ENCODE data around the gene ZC3HAV1.
"Not testable (repeated sequence)": the region's sequence is repeated elsewhere in the genome, so short reads cannot be mapped to it uniquely, and the experiment has no call there.

The ZC3HAV1 gene

GRCh38 chr7:139081584-139081983 is 27.9 kb downstream of the ZC3HAV1 start:
- no peak for DNase-seq

- DNase-seq = no peak
These were observed 28.6 kb downstream of the ZC3HAV1 start for GRCh38 chr7:139080905-139081304.

- DNase-seq = no peak
These were observed 29.7 kb downstream of the ZC3HAV1 start for GRCh38 chr7:139079861-139080260.

GRCh38 chr7:139078911-139079310 is 30.6 kb downstream of the ZC3HAV1 start:
- DNase-seq = no peak

GRCh38 chr7:139078399-139078798 is 31.1 kb downstream of the ZC3HAV1 start:
- DNase-seq = no peak

- not testable (repeated sequence) for DNase-seq
These were observed 31.8 kb downstream of the ZC3HAV1 start for GRCh38 chr7:139077706-139078105.

DNA sequence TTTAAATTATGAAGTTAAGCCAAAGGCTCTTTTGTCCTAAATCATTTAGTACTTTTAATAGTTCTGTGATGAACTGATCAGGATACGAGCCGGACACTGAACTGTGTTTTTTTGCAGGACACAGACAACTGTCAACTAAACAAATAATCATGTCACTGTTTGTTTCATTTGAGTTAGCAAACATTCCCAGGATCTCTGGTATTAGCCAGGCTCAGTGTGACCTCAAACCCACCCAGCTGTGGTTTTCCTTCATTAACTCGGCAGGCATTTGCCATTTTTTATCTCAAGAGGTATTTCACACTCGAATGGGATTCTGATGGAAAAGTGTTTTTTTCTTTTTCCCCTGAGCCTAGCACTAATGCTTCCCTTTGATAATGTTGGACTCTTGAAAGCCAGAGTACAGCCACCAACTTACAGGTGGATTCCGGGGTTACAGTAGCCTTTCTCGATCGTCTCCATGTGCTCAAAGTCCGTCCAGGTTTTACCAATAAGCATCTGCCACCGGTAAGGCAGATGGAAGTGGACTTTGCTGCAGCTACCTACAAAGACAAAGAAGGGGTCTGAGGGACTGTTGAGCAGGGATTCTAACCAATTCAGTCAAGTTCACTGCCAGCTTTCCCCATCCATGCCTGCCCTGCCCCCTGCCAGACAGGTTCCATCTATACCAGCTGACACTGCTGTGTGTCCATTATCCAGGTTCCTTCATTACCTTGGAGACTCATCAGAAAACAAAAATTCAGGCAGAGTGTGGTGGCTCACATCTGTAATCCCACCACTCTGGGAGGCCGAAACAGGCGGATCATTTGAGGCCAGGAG is 33.4 kb downstream of the ZC3HAV1 start:
- no peak for DNase-seq

DNA sequence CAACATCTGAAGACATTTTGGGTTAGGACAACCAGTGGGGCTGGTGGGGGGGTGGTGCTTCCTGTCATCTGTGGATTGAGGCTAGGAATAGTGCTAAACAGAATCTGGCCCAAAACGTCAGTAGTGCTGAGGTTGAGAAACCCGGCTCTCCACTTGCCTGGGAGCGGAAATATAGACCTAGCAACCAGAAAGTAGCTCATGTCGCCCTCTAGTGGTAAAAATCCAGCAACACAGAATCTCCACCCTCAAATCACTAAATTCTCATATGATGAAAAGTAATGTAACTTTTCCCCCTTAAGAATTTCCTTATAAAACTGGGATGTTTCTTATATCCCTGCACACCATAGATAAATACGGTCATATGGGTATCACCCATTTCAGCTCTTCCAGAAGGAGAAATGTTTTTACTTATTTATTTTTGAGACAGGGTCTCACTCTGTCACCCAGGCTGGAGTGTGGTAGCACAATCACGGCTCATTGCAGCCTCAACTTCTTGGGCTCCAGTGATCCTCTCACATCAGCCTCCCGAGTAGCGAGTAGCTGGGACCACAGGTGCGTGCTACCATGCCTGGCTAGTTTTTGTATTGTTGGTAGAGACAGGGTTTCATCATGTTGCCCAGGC is 34.4 kb downstream of the ZC3HAV1 start:
- DNase-seq = peak; percentile 53

DNA sequence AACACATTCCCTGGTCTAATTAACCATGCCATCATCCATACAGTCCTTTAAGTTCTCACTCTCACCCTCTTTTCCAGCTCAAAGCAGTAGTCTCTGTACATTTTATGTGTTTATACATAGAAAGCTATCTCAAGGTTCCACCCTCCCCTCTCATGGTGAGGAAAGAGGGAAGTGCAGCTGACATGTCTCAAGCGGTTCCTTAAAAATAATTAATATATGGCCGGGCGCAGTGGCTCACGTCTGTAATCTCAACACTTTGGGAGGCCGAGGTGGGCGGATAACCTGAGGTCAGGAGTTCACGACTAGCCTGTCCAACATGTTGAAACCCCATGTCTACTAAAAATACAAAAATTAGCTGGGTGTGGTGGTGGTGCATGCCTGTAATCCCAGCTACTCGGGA is 36.7 kb downstream of the ZC3HAV1 start:
- DNase-seq = no peak

DNA sequence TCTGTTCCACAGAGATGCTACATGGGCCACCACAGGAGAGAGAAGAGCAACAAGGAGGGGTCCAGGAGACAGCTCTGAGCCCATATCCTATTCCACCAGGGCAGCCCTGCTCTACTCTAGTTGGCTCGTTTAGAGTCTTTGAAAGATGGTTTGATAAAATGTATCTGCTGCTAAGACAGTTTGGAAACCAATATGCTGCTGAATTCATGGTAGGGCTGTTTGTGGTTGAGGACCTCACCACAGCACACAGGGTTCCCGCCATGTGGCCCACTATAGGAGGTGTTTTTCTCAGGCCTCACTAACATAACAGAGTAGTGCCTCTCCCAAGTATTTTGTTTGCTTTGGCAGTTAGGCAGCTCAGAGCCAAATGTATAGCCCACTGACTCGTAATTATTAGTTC is 37.8 kb downstream of the ZC3HAV1 start:
- no peak for DNase-seq

DNA sequence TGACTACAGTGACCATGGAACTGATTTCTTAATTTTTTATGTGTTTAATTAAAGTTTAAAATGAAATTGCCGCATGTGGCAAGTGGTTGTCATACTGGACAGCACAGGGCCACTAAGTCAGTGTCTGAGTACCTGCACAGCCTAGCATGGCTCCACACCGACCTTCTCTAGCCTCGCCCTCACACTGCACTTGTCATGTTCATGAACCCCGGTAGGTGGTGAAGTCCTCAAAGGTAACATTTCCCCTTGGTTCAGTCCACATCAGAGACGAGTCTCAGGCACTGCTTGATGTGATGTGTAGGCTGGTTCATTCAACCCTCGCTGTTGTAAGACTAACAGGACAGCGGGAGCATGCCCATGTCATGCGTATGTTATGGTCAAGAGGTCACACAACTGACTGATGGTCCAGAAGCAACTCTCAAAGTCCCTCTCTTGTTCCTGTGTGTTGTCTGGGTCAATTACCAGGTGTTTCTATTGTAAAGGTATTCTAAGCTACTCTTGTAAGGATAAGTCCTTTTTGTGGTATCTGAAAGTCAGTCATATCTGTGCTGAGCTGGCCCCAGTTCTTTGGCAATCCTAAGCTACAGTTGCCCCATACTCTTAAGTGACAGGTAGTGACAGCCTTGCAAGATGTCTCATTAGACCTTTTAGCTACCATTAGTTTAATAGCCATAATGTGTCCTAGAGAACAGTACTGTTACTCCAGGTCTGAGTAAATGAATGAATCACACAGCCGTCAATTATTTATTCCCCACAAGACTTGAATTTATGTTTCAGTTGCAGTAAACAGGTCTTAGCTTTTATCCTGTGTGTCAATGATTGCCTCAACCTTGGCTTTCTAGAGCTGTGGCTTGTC is 40.7 kb downstream of the ZC3HAV1 start:
- no peak for DNase-seq

- no peak for DNase-seq
These were observed 43.2 kb downstream of the ZC3HAV1 start for GRCh38 chr7:139066315-139066714.

DNA sequence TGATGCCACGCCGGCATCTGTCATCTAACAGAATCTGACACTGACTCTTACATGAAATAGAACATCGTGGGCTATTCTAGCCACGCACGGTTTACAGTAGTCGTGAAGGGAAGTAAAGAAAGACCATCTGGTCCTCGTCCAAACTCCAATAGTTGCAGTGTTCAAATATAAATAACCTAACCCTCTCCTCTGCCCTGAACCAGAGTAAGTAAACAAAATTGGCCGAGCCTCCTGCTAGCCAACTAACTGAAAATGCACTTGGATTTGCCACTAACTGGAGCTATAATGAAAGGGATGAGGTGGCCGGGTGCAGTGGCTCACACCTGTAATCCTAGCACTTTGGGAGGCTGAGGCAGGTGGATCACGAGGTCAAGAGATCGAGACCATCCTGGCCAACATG is 44.2 kb downstream of the ZC3HAV1 start:
- no peak for DNase-seq

- no peak for DNase-seq
These were observed 48.1 kb downstream of the ZC3HAV1 start for GRCh38 chr7:139061416-139061815.

DNA sequence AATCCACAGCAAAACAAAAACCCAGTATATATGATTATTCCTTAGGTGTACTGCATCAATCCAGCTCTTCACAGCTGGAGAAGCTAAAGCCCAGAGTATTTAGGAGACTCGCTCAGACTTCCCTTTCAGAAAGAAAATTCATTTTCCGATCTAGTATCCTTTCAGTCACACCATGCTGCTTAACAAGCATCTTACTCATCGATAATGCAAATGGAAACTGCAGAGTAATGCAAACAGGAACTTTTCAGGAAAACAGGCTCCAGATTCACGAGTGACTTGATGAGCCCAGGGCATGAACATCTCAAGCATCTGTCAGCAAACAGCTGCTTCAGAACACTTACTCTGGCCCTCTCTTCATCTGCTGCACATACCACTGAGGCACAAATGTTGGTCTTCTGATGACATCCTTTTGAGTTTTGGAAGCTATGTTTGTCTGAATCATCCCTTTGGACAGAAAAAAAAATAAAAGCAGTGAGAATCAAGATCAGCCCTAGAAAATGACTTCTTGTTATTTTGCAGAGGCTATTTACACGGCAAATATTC is 48.8 kb downstream of the ZC3HAV1 start:
- DNase-seq = no peak

DNA sequence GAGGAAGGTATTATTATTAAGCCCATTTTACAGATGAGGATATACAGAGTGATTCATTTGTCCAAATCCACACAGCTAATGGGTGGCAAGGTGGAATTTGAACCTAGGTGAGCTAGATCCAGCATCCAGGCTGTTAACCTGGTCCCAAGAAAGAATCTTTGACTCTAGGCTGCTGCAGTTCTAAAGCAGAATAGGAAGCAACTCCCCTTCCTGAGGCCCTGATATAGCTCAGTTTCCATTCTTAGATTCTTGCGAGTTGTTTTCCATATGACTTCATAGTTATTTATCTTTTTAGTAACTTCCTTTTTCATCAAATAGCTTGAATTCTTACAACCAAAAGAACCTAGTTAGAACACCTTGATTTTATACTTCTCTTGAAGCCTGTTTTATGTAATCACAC is 49.6 kb downstream of the ZC3HAV1 start:
- DNase-seq = no peak

DNA sequence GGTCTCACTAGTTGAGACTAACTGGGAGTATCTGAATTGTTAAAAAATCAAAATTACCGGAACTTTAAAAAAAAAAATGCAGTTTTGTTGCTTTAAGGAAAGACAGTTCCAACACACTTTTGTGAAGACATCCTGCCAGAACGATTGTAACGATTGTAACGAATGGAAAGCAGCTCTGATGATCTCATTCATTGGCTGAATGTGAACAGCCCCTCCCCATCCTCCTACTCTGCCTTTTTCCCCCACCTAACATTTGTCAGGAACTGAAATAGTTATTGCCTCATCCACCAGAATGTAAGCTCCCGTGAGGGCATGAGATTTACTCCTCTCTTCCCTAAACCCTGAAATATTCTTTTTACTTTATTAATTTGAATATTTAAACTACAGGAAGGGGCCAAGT is 50.6 kb downstream of the ZC3HAV1 start:
- no peak for DNase-seq

DNA sequence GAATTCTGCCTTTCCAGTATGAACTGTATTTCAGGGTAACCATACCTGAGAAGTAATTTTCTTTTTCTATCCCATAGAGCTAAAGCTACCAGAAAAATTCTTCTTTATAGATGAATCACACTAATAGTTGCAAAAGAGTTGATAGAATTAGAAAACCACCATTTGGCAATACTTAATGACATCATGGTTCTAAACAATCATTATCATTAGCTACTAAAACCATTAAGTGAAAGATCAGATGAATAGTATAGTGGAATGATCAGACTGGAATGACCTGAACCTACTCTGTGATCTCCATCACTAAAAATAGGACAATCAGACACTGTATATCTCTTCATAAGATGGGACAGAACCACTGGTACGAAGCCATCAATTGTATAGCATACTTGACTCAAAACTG is 53.8 kb downstream of the ZC3HAV1 start:
- DNase-seq = no peak

DNA sequence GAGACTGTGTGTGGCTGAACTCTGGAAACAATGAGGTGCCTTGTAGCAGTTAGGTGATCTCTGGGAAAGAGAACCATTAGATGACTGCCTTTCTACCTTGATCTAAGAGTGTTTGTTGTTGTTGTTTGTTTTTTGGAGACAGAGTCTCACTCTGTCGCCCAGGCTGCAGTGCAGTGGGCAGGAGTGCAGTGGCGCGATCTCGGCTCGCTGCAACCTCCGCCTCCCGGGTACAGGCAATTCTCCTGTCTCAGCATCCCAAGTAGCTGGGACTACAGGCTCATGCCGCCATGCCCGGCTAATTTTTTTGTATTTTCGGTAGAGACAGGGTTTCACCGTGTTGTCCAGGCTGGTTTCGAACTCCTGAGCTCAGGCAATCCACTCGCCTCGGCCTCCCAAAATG is 54.9 kb downstream of the ZC3HAV1 start:
- not testable (repeated sequence) for DNase-seq

DNA sequence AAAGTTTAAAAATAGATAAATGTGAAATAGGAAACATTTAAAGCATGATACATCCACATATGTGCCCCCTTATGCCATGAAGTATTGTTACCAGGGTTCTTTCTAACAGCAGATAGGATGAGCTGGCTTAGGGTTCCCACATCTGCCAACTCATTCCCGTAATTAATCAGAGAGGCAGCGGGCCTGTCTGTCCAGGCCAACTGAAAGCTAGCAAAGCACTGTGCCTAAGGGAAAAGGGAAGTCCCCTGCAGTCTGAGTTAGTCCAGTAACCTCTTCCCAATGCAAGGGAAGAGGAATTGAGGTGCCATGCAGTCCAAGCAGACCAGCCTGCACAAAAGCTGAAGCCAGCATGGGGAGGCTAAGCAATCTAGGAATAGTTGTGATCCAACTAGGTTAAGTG is 55.4 kb downstream of the ZC3HAV1 start:
- DNase-seq = no peak

- DNase-seq = no peak
These were observed 57.9 kb downstream of the ZC3HAV1 start for GRCh38 chr7:139051655-139052054.

DNA sequence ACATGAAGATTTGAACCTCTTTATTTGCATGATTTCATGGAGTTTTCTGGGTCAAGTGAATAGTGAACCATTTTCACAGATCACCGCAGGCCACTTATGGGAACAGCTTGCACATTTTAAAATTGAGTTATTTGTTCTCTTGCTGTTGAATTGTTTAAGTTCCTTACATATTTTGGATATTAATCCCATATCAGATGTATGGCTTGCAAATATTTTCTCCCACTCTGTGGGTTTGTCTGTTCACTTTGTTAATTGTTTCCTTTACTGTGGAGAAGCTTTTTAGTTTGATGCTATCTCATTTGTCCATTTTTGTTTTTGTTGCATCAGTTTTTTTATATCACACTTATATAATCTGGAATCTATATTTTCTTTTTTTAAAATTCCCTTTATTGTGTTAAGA is 59.6 kb downstream of the ZC3HAV1 start:
- DNase-seq = no peak

GRCh38 chr7:139049111-139049510 is 60.4 kb downstream of the ZC3HAV1 start:
- no peak for DNase-seq

Measured in activated naive CD4-positive, alpha-beta T cell treated with anti-CD3 and anti-CD28 coated beads, Interleukin-2, amount 50 U/mL, for 16 hours (primary cell).